GM10266 (cell line): Measurements from ENCODE around the gene LMAN1L.

ENCODE experiments used
- DNase-seq: peaks from one replicate; pipeline ENCODE4 v3.0.0; 2012; ENCODE audit errors: extremely low spot score
- CTCF ChIP-seq: IDR thresholded peaks from 2 replicates; pipeline ENCODE4 v1.5.1; 2012; ENCODE audit warnings: mild to moderate bottlenecking, low read depth; ENCODE audit not compliant: control insufficient read depth, insufficient read depth; ENCODE audit errors: missing control alignments

The LMAN1L gene

DNA sequence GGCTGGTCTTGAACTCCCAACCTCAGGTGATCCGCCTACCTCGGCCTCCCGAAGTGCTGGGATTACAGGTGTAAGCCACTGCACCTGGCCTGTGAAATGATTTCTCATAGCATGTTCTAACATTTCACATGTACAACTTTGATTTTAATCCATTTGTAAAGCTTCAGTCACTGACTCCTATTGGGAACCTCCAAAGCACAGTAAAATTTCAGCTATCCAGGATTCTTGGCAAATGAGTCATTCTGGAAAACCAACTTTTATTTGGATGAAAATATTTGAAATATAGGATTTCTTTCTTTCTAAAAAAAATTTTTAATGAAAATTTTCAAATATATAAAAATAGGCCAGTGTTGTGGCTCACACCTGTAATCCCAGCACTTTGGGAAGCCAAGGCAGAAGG lies 2.7 kb upstream of the LMAN1L start:
- TF ChIP-seq CTCF, result no peak
- no peak for DNase-seq

- DNase-seq, result no peak
- TF ChIP-seq CTCF, result no peak
Measured at GRCh38 chr15:74815121-74815934, 2.7 kb downstream of the LMAN1L start.

DNA sequence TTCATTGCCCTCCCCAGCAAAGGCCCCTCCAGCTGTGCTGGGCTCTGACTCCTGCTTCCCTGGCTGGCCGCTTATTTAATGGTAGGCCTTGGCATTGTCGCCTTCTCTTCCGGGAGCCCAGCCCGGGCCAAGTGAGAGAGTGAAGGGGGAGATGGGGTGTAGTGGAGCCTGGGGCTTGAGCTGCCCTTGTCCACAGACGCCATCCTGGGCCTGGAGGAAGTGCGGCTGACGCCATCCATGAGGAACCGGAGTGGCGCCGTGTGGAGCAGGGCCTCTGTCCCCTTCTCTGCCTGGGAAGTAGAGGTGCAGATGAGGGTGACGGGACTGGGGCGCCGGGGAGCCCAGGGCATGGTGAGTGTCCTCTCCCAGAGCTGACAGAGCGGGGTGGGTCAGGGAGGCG lies 3.3 kb downstream of the LMAN1L start:
- no peak for DNase-seq
- TF ChIP-seq CTCF, result no peak

DNA sequence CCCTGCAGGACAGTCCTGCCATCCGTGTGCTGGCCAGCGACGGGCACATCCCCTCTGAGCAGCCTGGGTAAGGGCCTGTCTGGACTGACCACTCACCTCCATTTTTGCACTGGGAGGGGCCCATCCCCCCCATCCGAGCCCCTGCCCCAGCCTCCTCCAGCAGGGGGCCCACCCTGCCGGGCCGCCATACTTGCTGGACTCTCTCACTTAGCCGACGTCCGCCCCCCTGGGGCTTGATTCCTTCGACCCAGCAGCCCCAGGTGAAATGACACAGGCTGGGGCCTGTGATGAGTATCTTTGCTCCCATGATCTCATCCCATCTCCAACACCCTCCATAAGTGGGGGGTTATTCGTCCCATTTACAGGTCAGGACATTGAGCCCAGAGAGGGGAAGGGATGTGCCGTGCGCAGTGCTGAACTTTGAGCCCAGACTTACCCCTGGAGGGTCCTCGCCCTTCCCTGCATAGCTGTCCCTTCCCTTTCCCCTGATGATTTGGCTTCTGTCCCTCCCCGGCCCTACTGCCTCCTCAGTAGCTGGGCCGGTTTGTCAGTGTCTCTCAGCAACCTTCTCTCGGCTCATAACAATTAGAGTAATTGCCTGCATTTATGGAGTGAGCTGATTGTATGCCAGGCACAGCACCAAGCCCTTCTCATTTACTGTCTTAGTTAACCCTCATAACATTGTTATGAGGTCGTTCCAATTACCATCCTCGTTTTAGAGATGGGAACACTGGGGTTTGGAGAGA lies 4.2 kb downstream of the LMAN1L start:
- no peak for TF ChIP-seq CTCF
- no peak for DNase-seq

DNA sequence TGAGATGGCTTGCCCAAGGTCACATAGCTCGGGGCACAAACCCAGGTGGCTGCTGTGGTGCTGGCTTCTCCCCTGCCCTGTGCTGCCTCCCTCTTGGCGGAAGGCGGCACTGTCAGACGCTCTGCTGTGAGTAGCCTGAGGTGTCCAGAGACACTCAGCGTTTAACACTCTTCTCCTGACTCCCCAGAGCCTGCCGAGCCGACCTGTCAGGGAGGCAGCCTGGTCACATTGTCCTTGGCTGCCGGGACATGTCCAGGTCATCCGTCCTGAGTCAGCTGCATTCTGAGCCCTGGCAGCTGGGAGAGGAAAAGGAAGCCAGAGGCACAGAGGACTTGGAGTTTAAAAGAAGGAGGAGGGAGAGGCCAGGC lies 4.7 kb downstream of the LMAN1L start:
- no peak for DNase-seq
- TF ChIP-seq CTCF, result no peak

- TF ChIP-seq CTCF, result no peak
- DNase-seq, result no peak
Measured at GRCh38 chr15:74820056-74820455, 7.4 kb downstream of the LMAN1L start.
